ENCODE results near the gene FRMD5.

- TF ChIP-seq, protein P1, sequence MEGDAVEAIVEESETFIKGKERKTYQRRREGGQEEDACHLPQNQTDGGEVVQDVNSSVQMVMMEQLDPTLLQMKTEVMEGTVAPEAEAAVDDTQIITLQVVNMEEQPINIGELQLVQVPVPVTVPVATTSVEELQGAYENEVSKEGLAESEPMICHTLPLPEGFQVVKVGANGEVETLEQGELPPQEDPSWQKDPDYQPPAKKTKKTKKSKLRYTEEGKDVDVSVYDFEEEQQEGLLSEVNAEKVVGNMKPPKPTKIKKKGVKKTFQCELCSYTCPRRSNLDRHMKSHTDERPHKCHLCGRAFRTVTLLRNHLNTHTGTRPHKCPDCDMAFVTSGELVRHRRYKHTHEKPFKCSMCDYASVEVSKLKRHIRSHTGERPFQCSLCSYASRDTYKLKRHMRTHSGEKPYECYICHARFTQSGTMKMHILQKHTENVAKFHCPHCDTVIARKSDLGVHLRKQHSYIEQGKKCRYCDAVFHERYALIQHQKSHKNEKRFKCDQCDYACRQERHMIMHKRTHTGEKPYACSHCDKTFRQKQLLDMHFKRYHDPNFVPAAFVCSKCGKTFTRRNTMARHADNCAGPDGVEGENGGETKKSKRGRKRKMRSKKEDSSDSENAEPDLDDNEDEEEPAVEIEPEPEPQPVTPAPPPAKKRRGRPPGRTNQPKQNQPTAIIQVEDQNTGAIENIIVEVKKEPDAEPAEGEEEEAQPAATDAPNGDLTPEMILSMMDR (IDR thresholded peaks at IDR 0.05) = no peak
- TF ChIP-seq EP300 (IDR thresholded peaks at IDR 0.05) (no peak), POLR2A (IDR thresholded peaks at IDR 0.05) (no peak)
These were observed 110.9 kb downstream of the FRMD5 start for GRCh38 chr15:44084171-44084570.
